Liver (tissue), 9 donors: ENCODE results near the gene PNPLA6. TPM values are rescaled to one million over a fixed set of nuclear protein-coding genes. Genes with fewer than 3 reads are reported as not detected.

Source experiments
- DNase-seq: peaks from one replicate; pipeline ENCODE4 v3.0.0-alpha.2; 2017; ENCODE audit warnings: low spot score
- H3K27ac ChIP-seq, 2 donors: one replicate each; pipeline ENCODE4 v1.7.0; 2013; ENCODE audit warnings: inconsistent platforms in 2 of 2, low read length in 2 of 2, control low read depth in 1 of 2, low read depth in 1 of 2, mild to moderate bottlenecking in 1 of 2
- H3K27me3 ChIP-seq, 4 donors: one replicate each; pipeline versions ENCODE4 v1.6.1 to v1.7.0; 2013; ENCODE audit warnings: low read length in 3 of 4, inconsistent platforms in 1 of 4, mild to moderate bottlenecking in 1 of 4, moderate library complexity in 1 of 4; ENCODE audit not compliant: control insufficient read depth in 4 of 4, insufficient read depth in 4 of 4
- H3K36me3 ChIP-seq, 4 donors: one replicate each; pipeline versions ENCODE4 v1.6.1 to v1.7.0; 2013; ENCODE audit warnings: low read length in 3 of 4, mild to moderate bottlenecking in 3 of 4, low read depth in 1 of 4, moderate library complexity in 1 of 4; ENCODE audit not compliant: control insufficient read depth in 4 of 4, insufficient read depth in 3 of 4
- H3K4me1 ChIP-seq, 4 donors: one replicate each; pipeline versions ENCODE4 v1.6.1 to v1.7.0; 2013; ENCODE audit warnings: low read length in 3 of 4, mild to moderate bottlenecking in 3 of 4, moderate library complexity in 1 of 4; ENCODE audit not compliant: control insufficient read depth in 4 of 4, insufficient read depth in 4 of 4
- H3K4me3 ChIP-seq, 3 donors: one replicate each; pipeline versions ENCODE4 v1.6.1 to v1.7.0; 2013; ENCODE audit warnings: low read length in 3 of 3, control low read depth in 1 of 3, low read depth in 1 of 3, mild to moderate bottlenecking in 1 of 3
- H3K9ac ChIP-seq, 2 donors: one replicate each; pipeline ENCODE4 v1.7.0; 2013; ENCODE audit warnings: low read length in 2 of 2, mild to moderate bottlenecking in 2 of 2, moderate library complexity in 2 of 2, control low read depth in 1 of 2, low read depth in 1 of 2
- H3K9me3 ChIP-seq, 4 donors: one replicate each; pipeline versions ENCODE4 v1.6.1 to v1.7.0; 2013; ENCODE audit warnings: low read length in 3 of 4; ENCODE audit not compliant: control insufficient read depth in 4 of 4
- EGR1 ChIP-seq, 2 donors: IDR thresholded peaks; 2 replicates each; pipeline ENCODE4 v1.6.1; 2016 to 2018; ENCODE audit warnings: antibody characterized with exemption in 2 of 2, low read depth in 2 of 2
- GABPA ChIP-seq, 2 donors: IDR thresholded peaks in 1 of 2; conservative IDR thresholded peaks in 1 of 2; 2 replicates each; pipeline ENCODE4 v1.6.1; 2016; ENCODE audit warnings: antibody characterized with exemption in 2 of 2, mild to moderate bottlenecking in 1 of 2, moderate library complexity in 1 of 2
- HNF4A ChIP-seq, 2 donors: conservative IDR thresholded peaks; 2 replicates each; pipeline ENCODE4 v1.6.1; 2016; ENCODE audit warnings: antibody characterized with exemption in 2 of 2, mild to moderate bottlenecking in 2 of 2
- HNF4G ChIP-seq: IDR thresholded peaks from 2 replicates; pipeline ENCODE4 v1.6.1; 2016; ENCODE audit warnings: antibody characterized with exemption
- JUND ChIP-seq, 2 donors: IDR thresholded peaks; 2 replicates each; pipeline ENCODE4 v1.6.1; 2016; ENCODE audit warnings: antibody characterized with exemption in 2 of 2
- RXRA ChIP-seq, 2 donors: IDR thresholded peaks; 2 replicates each; pipeline ENCODE4 v1.6.1; 2017 to 2018; ENCODE audit warnings: antibody characterized with exemption in 2 of 2, mild to moderate bottlenecking in 1 of 2
- YY1 ChIP-seq: IDR thresholded peaks from 2 replicates; pipeline ENCODE4 v1.6.1; 2016; ENCODE audit warnings: antibody characterized with exemption, mild to moderate bottlenecking
- WGBS: extraction: QIAGEN DNeasy Blood & Tissue Kit; methylation state at CpG from one replicate; pipeline ENCODE4 v1.1.7; 2013; 5-methylcytosine and 5-hydroxymethylcytosine counted together
- polyA plus RNA-seq, 2 donors: library from polyadenylated mRNA; stranded (reverse) in 1 of 2; unstranded in 1 of 2; fragments of 200-250 nt in 1 of 2; fragments of >200 nt in 1 of 2; fragmentation: Nextera tagmentation in 1 of 2; extraction: Ambion mirVana in 1 of 2; gene quantifications; one replicate each; pipeline versions ENCODE4 v1.2.1 to v1.2.3, GENCODE V29; 2013 to 2015
- total RNA-seq, 2 donors: library from RNA; depleted of rRNA; stranded (reverse); fragments of >200 nt; gene quantifications; one replicate each; pipeline ENCODE4 v1.2.3, GENCODE V29; 2014
- TF ChIP-seq, protein P1 (sequence below): IDR thresholded peaks from 2 replicates; pipeline ENCODE4 v1.6.1; 2016; ENCODE audit warnings: antibody characterized with exemption
- TF ChIP-seq, protein P2 (sequence below): IDR thresholded peaks from 2 replicates; pipeline ENCODE4 v1.6.1; 2016; ENCODE audit warnings: antibody characterized with exemption
- TF ChIP-seq, protein P3 (sequence below): IDR thresholded peaks from 2 replicates; pipeline ENCODE4 v1.6.1; 2016; ENCODE audit warnings: antibody characterized with exemption
- TF ChIP-seq, protein P4 (sequence below): IDR thresholded peaks from 2 replicates; pipeline ENCODE4 v1.6.1; 2016; ENCODE audit warnings: antibody characterized with exemption, mild to moderate bottlenecking
- donor health status: healthy.
- donor health status: healthy.
- donor health status: healthy.
- donor health status: healthy.
- donor health status: healthy.

PNPLA6 gene
- total and polyA plus RNA-seq, 4 donors: 20.9 to 68.4 (median 28.0) TPM

DNA sequence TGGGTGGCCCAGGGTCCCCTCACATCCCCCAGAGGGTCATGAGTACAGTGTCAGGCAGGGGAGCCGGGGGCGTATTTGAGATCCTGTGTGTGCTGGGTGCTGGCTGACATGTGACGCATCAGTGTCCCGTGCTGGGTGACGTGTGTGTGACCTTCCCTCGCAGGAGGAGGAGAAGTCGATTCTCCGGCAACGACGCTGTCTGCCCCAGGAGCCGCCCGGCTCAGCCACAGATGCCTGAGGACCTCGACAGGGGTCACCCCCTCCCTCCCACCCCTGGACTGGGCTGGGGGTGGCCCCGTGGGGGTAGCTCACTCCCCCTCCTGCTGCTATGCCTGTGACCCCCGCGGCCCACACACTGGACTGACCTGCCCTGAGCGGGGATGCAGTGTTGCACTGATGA lies 25.8 kb downstream of the PNPLA6 start:
- Histone ChIP-seq H3K9me3 (no peaks in the 10 kb centered on the region), H3K4me3 (no peak overlapping the region), H3K36me3 (peaks cover 8 to 39% (median 26%) of the 10 kb centered on the region in 4 donors), H3K4me1 (no peaks in the 10 kb centered on the region), H3K27ac (no peak overlapping the region), H3K27me3 (no peaks in the 10 kb centered on the region), H3K9ac (no peak overlapping the region)
- no peak for TF ChIP-seq EGR1 (IDR thresholded peaks at IDR 0.05; ENCODE audit: low read depth in 2 of 2)
- TF ChIP-seq HNF4G: no peak
- no peak for TF ChIP-seq JUND (IDR thresholded peaks at IDR 0.05)
- TF ChIP-seq, protein P1, sequence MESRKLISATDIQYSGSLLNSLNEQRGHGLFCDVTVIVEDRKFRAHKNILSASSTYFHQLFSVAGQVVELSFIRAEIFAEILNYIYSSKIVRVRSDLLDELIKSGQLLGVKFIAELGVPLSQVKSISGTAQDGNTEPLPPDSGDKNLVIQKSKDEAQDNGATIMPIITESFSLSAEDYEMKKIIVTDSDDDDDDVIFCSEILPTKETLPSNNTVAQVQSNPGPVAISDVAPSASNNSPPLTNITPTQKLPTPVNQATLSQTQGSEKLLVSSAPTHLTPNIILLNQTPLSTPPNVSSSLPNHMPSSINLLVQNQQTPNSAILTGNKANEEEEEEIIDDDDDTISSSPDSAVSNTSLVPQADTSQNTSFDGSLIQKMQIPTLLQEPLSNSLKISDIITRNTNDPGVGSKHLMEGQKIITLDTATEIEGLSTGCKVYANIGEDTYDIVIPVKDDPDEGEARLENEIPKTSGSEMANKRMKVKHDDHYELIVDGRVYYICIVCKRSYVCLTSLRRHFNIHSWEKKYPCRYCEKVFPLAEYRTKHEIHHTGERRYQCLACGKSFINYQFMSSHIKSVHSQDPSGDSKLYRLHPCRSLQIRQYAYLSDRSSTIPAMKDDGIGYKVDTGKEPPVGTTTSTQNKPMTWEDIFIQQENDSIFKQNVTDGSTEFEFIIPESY: no peak
- TF ChIP-seq, protein P2, sequence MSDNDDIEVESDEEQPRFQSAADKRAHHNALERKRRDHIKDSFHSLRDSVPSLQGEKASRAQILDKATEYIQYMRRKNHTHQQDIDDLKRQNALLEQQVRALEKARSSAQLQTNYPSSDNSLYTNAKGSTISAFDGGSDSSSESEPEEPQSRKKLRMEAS: no peak
- TF ChIP-seq YY1: no peak
- TF ChIP-seq RXRA (IDR thresholded peaks at IDR 0.05): no peak
- TF ChIP-seq HNF4A (conservative IDR thresholded peaks at IDR 0.05): no peak
- TF ChIP-seq, protein P3, sequence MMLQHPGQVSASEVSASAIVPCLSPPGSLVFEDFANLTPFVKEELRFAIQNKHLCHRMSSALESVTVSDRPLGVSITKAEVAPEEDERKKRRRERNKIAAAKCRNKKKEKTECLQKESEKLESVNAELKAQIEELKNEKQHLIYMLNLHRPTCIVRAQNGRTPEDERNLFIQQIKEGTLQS: no peak
- WGBS: 95% methylated on average over 17 of the region's 17 CpGs
- no peak for DNase-seq

DNA sequence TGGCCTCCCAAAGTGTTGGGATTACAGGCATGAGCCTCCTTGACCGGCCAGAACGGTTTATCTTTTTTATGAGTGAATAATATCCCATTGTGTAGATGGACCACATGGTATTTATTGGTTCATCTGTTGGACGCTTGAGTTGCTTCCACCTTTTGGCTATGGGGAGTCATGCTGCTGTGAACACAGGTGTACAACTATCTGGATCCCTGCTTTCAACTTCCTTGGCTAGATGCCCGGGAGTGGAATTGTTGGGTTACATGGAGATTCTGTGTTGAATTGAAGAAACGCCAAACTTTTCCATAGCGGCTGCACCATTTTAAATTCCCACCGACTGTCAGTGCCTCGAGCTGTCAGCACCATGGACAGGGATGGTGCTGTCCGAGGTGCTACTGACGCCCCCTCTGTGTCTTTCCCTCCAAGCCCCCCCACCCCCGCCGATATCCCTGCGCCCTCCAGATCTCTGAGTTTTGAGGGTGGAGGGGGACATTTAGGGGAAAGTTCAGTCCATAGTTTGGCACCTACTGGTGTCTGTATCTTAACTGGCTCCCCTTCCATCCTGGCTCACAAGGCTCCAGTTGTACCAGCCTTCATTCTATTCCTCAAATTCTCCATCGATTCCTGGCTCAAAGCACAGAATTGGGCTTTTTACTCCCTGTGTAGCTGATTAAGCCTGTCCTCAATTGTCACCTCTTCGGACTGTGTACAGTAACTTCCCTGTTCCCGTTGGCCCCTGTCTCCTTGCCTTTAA lies 27.3 kb downstream of the PNPLA6 start:
- no peaks in the 10 kb centered on the region for H3K9me3 ChIP-seq
- no peak for TF ChIP-seq HNF4A (conservative IDR thresholded peaks at IDR 0.05)
- TF ChIP-seq GABPA (IDR thresholded peaks at IDR 0.05 in 1 of 2, conservative IDR thresholded peaks at IDR 0.05 in 1 of 2): no peak
- TF ChIP-seq, protein P4, sequence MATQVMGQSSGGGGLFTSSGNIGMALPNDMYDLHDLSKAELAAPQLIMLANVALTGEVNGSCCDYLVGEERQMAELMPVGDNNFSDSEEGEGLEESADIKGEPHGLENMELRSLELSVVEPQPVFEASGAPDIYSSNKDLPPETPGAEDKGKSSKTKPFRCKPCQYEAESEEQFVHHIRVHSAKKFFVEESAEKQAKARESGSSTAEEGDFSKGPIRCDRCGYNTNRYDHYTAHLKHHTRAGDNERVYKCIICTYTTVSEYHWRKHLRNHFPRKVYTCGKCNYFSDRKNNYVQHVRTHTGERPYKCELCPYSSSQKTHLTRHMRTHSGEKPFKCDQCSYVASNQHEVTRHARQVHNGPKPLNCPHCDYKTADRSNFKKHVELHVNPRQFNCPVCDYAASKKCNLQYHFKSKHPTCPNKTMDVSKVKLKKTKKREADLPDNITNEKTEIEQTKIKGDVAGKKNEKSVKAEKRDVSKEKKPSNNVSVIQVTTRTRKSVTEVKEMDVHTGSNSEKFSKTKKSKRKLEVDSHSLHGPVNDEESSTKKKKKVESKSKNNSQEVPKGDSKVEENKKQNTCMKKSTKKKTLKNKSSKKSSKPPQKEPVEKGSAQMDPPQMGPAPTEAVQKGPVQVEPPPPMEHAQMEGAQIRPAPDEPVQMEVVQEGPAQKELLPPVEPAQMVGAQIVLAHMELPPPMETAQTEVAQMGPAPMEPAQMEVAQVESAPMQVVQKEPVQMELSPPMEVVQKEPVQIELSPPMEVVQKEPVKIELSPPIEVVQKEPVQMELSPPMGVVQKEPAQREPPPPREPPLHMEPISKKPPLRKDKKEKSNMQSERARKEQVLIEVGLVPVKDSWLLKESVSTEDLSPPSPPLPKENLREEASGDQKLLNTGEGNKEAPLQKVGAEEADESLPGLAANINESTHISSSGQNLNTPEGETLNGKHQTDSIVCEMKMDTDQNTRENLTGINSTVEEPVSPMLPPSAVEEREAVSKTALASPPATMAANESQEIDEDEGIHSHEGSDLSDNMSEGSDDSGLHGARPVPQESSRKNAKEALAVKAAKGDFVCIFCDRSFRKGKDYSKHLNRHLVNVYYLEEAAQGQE: peak; percentile 99
- H3K9ac ChIP-seq: no peak overlapping the region
- H3K36me3 ChIP-seq: peaks cover 0 to 26% (median 18%) of the 10 kb centered on the region in 4 donors
- no peak overlapping the region for H3K27ac ChIP-seq
- no peak for DNase-seq
- H3K4me3 ChIP-seq: no peak overlapping the region
- 71% methylated on average over 16 of the region's 16 CpGs for WGBS
- H3K27me3 ChIP-seq: no peaks in the 10 kb centered on the region
- no peaks in the 10 kb centered on the region for H3K4me1 ChIP-seq
